Measurements from ENCODE around the gene ADORA2B. TPM values are rescaled to one million over a fixed set of nuclear protein-coding genes. Genes with fewer than 3 reads are reported as not detected.
"Not testable (repeated sequence)": the region's sequence is repeated elsewhere in the genome, so short reads cannot be mapped to it uniquely, and the experiment has no call there.

Gene ADORA2B
- 1 to 10 TPM in 10 of 12 donors, not detected in 2; 1.9 to 8.4 (median 4.3) TPM for polyA plus RNA-seq (ENCODE audit: insufficient read length in 12 of 12)
- long read RNA-seq, donor 1, transcript ADORA2B-202 (1 exons, 1,875 nt), result major isoform, 9 of 14 reads
- long read RNA-seq, donor 1, transcript ADORA2B-201 (2 exons, 1,735 nt), result minor isoform, 5 of 14 reads
- long read RNA-seq, donor 1, partial matches to known transcripts, result 0 of 14 reads
- long read RNA-seq, donor 1, other reads (novel, unspliced or antisense), result 0 of 14 reads
- long read RNA-seq, donor 2, partial matches to known transcripts, result 17 of 37 reads
- long read RNA-seq, donor 2, other reads (novel, unspliced or antisense), result 16 of 37 reads
- long read RNA-seq, donor 3, partial matches to known transcripts, result 0 of 2 reads
- long read RNA-seq, donor 3, other reads (novel, unspliced or antisense), result 0 of 2 reads
- long read RNA-seq, donor 4, partial matches to known transcripts, result 0 of 2 reads
- long read RNA-seq, donor 4, other reads (novel, unspliced or antisense), result 0 of 2 reads
- long read RNA-seq, donor 5, partial matches to known transcripts, result 38 of 53 reads
- long read RNA-seq, donor 5, other reads (novel, unspliced or antisense), result 11 of 53 reads
- long read RNA-seq, donor 6, partial matches to known transcripts, result 0 of 6 reads
- long read RNA-seq, donor 6, other reads (novel, unspliced or antisense), result 0 of 6 reads
- long read RNA-seq, donor 7, partial matches to known transcripts, result 0 of 4 reads
- long read RNA-seq, donor 7, other reads (novel, unspliced or antisense), result 0 of 4 reads
- long read RNA-seq, donor 8, partial matches to known transcripts, result 0 of 5 reads
- long read RNA-seq, donor 8, other reads (novel, unspliced or antisense), result 0 of 5 reads
- long read RNA-seq, donor 9, partial matches to known transcripts, result 0 of 1 reads
- long read RNA-seq, donor 9, other reads (novel, unspliced or antisense), result 0 of 1 reads
- long read RNA-seq, donor 10, partial matches to known transcripts, result 0 of 1 reads
- long read RNA-seq, donor 10, other reads (novel, unspliced or antisense), result 0 of 1 reads
- long read RNA-seq, donor 11, partial matches to known transcripts, result 0 of 5 reads
- long read RNA-seq, donor 11, other reads (novel, unspliced or antisense), result 0 of 5 reads

- peak; percentile 58 for DNase-seq
These were observed at the start of gene ADORA2B for GRCh38 chr17:15944759-15945526. Gene ADORA2B (plus strand): TSS chr17:15945130. CDS start chr17:15945249, 119 bp downstream.

GRCh38 chr17:15896277-15896676 is 48.7 kb upstream of the ADORA2B start:
- DNase-seq, result no peak

DNA sequence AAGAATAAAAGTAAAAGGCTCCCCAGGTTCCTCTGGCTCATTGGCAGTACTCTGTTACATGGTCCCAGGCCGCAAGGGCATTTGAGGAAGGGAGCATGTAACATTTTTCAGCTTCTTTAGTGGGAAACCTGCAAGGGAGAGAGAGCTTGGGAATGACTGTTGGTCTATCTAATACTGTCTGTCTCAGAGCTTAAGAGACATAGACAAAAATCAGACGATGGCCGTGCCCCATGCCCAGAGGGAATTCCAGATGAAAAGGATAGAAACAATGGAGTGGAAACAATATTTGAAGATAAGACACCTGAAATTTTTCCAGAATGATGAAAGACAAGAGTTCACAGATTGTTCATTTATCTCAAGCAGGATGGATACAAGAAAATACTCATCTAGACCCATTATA is 48.1 kb upstream of the ADORA2B start:
- DNase-seq, result no peak

GRCh38 chr17:15899596-15899995 is 45.3 kb upstream of the ADORA2B start:
- not testable (repeated sequence) for DNase-seq

DNA sequence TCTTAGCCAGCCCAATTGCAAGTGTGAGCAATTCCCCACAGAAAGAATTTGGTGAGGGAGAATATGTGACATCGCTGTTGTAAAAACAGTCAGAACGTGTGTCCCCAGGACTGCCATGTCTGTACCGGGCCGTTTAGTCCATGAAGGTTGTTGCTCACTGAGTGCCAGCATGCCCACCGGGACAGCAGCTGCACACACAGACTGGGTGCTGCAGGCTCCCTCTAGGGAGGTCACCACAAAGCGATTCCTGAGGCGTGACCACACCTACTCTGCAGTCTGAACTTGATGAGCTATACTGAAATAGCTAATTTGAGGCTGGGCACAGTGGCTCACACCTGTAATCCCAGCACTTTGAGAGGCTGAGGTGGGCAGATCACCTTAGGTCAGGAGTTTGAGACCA is 44.1 kb upstream of the ADORA2B start:
- DNase-seq, result no peak

GRCh38 chr17:15905236-15905635 is 39.7 kb upstream of the ADORA2B start:
- not testable (repeated sequence) for DNase-seq

DNA sequence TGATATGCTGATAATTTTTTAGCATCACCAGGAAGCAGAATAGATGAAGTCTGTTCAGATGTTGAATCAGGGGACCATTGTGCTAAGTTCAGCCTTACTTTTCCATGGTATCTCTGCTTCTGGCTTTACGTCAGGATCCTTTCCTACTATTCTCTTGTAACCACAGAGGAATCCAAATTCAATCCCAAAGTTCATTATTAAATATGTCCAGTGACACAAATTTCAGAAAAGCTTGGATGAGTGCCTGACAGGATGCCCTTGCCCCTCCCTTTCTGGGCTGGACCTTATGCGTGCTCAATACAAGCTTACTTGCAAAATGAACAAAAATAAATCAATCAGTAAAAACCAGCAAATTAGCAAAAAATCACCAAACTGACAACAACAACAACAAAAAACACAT is 37.6 kb upstream of the ADORA2B start:
- no peak for DNase-seq

DNA sequence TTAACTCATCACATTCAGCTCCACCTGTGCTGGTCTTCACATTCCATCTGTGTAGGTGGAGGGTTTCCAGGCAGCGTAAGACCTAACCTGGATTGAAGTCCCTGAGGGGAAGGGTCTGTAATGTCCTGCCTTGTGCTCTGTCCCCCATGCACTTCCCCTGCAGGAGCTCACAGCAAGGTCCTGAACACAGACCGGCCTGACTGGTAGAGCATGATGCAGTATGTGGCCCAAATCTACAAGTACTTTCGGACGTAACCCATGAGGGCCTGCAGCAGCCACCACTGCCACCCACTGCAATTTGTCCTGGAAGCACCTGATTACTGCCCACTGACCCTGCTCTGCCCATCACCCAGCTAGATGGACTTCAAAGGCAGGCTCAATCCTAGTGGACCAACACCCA is 36.6 kb upstream of the ADORA2B start:
- no peak for DNase-seq

DNA sequence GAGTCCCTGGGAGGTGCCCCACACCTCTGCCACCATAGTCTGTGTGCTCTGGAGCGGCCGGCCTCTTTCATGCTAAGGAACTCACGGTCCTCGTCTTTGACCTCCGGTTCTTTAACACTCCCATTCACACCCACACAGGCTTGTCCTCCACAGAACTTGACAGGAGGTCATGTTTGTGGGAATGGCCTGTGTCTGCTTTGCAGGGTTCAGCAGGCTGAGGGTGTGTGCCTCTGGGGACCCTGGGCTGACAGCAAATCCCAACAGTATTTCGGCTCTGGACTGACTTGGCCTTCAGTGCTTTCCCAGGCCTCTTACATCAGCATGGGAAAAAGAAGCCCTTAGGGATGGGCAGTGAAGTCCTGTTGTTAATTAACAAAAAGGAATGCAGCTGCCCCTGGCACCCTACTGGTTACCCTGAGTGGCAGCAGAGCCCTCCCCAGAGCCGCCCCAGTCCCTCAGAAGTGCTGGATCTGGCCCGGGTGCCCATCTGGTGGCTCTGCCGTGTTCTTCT is 35.4 kb upstream of the ADORA2B start:
- DNase-seq, result no peak

DNA sequence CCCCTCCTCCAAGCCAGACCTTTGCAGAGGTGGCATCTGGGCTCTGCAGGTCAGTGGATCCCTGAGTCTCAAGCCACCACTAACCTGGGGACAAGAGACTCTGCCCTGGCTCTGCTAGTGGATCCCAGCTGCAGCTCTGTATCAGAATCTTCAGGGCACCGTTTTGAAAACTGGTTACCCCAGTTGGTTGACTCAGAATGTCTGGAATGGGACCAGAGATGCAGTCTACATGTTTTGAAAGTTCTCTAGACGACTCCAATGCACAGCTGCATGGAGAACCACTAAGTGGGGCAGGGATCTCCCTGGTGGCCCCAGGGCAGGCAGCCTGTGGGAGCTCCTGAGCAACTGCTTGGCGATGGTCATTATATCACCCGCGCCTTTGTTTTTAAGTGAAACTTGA is 34.1 kb upstream of the ADORA2B start:
- no peak for DNase-seq

DNA sequence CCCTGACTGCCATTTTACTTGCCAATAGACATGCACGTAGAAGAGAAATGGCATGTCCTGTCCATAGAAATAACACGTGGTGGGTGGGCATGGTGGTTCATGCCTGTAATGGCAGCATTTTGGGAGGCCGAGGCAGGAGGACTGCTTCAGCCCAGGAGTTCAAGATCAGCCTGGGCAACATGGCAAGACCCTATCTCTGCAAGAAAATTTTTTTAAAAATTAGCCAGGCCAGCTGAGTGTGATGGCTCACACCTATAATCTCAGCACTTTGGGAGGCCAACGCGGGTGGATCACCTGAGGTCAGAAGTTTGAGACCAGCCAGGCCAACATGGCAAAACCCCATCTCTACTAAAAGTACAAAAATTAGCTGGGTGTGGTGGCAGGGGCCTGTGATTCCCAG is 33.2 kb upstream of the ADORA2B start:
- DNase-seq, result not testable (repeated sequence)

DNA sequence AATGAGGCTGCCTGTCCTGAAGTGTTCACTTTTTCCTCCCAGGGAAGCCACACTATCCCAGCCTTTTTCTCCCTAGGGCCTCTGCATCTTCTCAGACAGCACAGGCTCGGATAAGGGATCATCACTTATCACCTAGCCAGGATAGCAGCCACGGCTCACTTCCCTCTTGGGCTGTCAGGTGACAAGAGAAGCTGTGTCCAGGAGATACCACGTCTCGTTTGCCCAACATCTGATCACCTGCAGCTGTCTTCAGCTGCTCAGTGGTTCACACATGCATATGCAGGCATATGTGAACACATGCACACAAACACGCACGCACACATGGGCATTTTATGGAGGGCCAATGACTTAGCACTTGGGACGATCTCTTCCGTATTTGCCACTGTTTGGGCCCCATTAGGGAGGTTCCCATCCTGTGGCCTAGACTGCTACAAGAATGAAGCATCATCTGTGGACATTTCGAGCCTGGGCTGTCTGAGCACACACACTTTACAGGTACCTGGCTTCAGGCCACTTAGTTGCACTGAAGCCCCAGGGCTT is 32.4 kb upstream of the ADORA2B start:
- DNase-seq, result no peak

DNA sequence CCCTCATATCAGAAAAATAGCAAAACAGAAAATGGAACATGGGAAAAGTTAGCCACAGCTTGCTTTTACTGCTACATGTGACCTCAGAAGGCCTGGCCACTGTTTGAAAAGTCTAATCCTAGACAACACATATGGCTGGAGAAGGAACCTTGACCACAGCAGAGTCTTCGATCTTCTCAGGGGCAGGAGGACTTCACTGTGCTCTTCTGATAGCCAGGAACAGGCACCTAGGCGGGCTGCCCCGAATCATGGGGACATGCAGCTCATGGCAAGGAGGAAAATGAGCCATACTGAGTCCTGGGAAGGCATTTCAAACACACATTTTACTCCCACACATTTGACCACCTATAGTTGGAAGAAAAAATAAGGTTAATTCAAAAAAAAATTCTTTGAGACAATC is 31.1 kb upstream of the ADORA2B start:
- no peak for DNase-seq

DNA sequence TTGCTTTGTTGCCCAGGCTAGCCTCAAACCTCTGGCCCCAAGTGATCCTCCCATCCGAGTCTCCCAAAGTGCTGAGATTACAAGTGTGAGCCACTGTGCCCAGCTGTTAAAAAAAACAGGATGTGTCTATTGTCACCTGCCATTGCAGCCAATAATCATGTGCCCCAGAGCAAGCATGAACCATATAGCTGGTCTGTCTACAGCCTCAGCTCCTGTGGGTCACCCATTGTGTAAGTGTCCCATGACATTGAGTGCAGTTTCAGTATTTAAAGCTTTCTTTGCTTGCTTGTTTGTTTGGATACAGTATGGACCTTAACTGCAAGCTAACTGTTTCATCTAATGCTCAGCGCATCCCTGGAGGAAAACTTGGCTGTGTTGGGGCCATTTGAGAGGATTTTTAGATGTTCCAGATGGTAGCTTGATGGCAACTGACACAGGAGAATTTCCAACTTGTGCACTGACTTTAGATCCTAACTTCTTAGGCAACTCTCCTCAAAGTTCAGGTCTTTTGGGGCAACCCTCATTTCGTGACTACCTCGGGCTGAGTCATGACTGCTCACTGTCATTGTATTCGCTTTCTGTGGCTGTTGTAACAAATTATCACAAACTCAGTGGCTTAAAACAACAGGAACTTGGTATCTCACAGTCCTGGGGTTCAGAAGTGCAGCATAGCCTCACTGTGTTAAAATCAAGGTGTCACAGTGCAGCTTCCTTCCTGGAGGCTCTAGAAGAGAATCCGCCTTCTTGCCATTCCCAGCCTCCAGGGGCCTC is 30.3 kb upstream of the ADORA2B start:
- no peak for DNase-seq

- no peak for DNase-seq
These were observed 29.0 kb upstream of the ADORA2B start for GRCh38 chr17:15915961-15916360.

GRCh38 chr17:15917021-15917437 is 27.9 kb upstream of the ADORA2B start:
- no peak for DNase-seq

GRCh38 chr17:15917438-15918027 is 27.4 kb upstream of the ADORA2B start:
- no peak for DNase-seq

DNA sequence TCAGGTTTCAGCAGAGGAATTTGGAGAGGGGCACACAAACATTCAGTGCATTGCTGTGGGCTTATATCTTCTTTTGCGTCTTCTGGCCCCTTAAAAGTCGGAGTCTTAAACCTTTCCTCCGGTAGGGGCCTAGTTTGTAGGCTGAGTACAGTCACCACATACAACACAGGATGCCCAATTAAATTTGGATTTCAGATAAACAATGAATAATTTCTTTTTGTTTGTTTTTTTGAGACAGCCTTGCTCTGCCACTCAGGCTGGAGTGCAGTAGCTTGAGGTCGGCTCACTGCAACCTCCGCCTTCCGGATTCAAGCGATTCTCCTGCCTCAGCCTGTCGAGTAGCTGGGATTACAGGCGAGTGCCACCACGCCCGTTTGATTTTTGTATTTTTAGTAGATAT is 26.7 kb upstream of the ADORA2B start:
- no peak for DNase-seq

DNA sequence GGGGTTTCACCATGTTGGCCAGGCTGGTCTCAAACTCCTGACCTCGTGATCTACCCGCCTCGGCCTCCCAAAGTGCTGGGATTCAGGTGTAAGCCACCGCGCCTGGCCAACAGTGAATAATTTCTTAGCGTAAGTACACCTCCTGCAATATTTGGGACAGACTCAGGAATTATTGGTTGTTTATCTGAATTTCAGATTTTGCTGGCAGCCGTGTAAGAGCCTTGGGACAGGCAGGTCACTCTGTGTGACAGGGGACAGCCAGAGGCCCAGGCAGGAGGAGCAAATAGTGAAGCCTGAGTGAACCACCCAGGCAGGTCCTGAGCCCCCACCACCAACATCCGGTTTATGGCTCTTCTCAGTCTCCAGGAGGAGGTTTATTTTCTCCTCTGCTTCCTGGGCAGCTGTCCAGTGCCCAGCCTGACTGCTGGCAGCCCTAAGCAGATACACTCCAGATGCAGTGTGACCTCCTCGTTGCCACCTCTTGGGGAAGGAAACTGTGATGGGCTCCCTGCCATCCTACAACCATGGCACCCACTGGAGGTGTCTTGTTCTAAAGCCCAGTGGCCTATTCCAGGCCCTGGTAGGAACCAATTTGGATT is 26.2 kb upstream of the ADORA2B start:
- no peak for DNase-seq

Data from muscle of arm (tissue), 14 donors.